WTC11 (cell line): Measurements from ENCODE around the gene ENC1. TPM values are rescaled to one million over a fixed set of nuclear protein-coding genes. Genes with fewer than 3 reads are reported as not detected.

Experiments
- ATAC-seq: fragments of 200-7000 bp; cut with Tn5 transposase; 2 replicates; pipeline ENCODE4 v1.10.0; 2021; ENCODE audit warnings: mild to moderate bottlenecking, moderate library complexity
- CTCF ChIA-PET: fragments of 300-600 bp; sonication (Branson Sonifier 250); formaldehyde crosslinking; loops from one replicate; lab custom pipeline; 2021; ENCODE audit warnings: antibody characterized with exemption; lab: Charles Lee
- POLR2A ChIA-PET: fragments of 350-600 bp; sonication (Branson Sonifier 250); formaldehyde crosslinking; loops from one replicate; lab custom pipeline; 2021; ENCODE audit warnings: antibody characterized with exemption; lab: Charles Lee
- DNase-seq: peaks from one replicate; pipeline ENCODE4 v3.0.0; 2021; ENCODE audit warnings: low spot score
- H3K27ac Mint-ChIP-seq: 2 replicates; pipeline ENCODE4 v1.8.0; 2021; ENCODE audit warnings: mixed read lengths
- H3K27me3 Mint-ChIP-seq: 2 replicates; pipeline ENCODE4 v1.8.0; 2021; ENCODE audit warnings: low read depth, mild to moderate bottlenecking, moderate library complexity, mixed read lengths
- H3K36me3 Mint-ChIP-seq: 2 replicates; pipeline ENCODE4 v1.8.0; 2021; ENCODE audit warnings: mixed read lengths
- H3K4me1 Mint-ChIP-seq: 2 replicates; pipeline ENCODE4 v1.8.0; 2022; ENCODE audit warnings: mixed read lengths
- H3K4me3 Mint-ChIP-seq: 2 replicates; pipeline ENCODE4 v1.8.0; 2021; ENCODE audit warnings: mild to moderate bottlenecking, moderate library complexity, mixed read lengths
- H3K9me3 Mint-ChIP-seq: 2 replicates; pipeline ENCODE4 v1.8.0; 2021; ENCODE audit warnings: mixed read lengths
- ATF1 ChIP-seq: sonication (generic); formaldehyde crosslinking; IDR thresholded peaks from 2 replicates; pipeline ENCODE4 v1.8.1; 2023; ENCODE audit warnings: mild to moderate bottlenecking, moderate library complexity, missing genetic modification reagents
- FOXK1 ChIP-seq: sonication (generic); formaldehyde crosslinking; IDR thresholded peaks from 2 replicates; pipeline ENCODE4 v1.8.0; 2022; ENCODE audit warnings: mild to moderate bottlenecking, moderate library complexity, missing genetic modification reagents
- FOXP4 ChIP-seq: sonication (generic); formaldehyde crosslinking; IDR thresholded peaks from 2 replicates; pipeline ENCODE4 v1.8.0; 2022; ENCODE audit warnings: mild to moderate bottlenecking, missing genetic modification reagents
- HMGXB4 ChIP-seq: sonication (generic); formaldehyde crosslinking; IDR thresholded peaks from 2 replicates; pipeline ENCODE4 v1.8.1; 2023; ENCODE audit warnings: mild to moderate bottlenecking, moderate library complexity, missing genetic modification reagents
- KAT7 ChIP-seq: sonication (generic); formaldehyde crosslinking; IDR thresholded peaks from 2 replicates; pipeline ENCODE4 v1.8.1; 2023; ENCODE audit warnings: missing genetic modification reagents, mild to moderate bottlenecking, borderline replicate concordance
- MLX ChIP-seq: sonication (generic); formaldehyde crosslinking; IDR thresholded peaks from 2 replicates; pipeline ENCODE4 v1.8.1; 2023; ENCODE audit warnings: mild to moderate bottlenecking, missing genetic modification reagents, moderate library complexity
- MXD4 ChIP-seq: fragments of 250-450 bp; sonication (Bioruptor Pico); IDR thresholded peaks from 2 replicates; pipeline ENCODE4 v1.8.0; 2021; ENCODE audit warnings: mild to moderate bottlenecking, moderate library complexity, borderline replicate concordance
- OVOL2 ChIP-seq: fragments of 250-450 bp; sonication (Bioruptor Pico); IDR thresholded peaks from 2 replicates; pipeline ENCODE4 v1.9.0; 2021; ENCODE audit warnings: mild to moderate bottlenecking, borderline replicate concordance
- PRRX2 ChIP-seq: fragments of 250-450 bp; sonication (Bioruptor Pico); IDR thresholded peaks from 2 replicates; pipeline ENCODE4 v1.8.0; 2021; ENCODE audit warnings: mild to moderate bottlenecking
- RORB ChIP-seq: fragments of 250-450 bp; sonication (Bioruptor Pico); IDR thresholded peaks from 2 replicates; pipeline ENCODE4 v1.9.0; 2021; ENCODE audit warnings: mild to moderate bottlenecking
- STAT6 ChIP-seq: sonication (generic); formaldehyde crosslinking; conservative IDR thresholded peaks from 2 replicates; pipeline ENCODE4 v1.8.1; 2023; ENCODE audit warnings: mild to moderate bottlenecking, low read depth, missing genetic modification reagents, moderate library complexity
- USF2 ChIP-seq: sonication (generic); formaldehyde crosslinking; IDR thresholded peaks from 2 replicates; pipeline ENCODE4 v1.8.1; 2023; ENCODE audit warnings: mild to moderate bottlenecking, missing genetic modification reagents, moderate library complexity
- ZNF219 ChIP-seq: sonication (generic); formaldehyde crosslinking; IDR thresholded peaks from 2 replicates; pipeline ENCODE4 v1.8.0; 2023; ENCODE audit warnings: missing genetic modification reagents, mild to moderate bottlenecking, borderline replicate concordance
- ZNF263 ChIP-seq: sonication (generic); formaldehyde crosslinking; IDR thresholded peaks from 2 replicates; pipeline ENCODE4 v1.8.1; 2022; ENCODE audit warnings: low read depth, mild to moderate bottlenecking, moderate library complexity, missing genetic modification reagents
- total RNA-seq: library from RNA; stranded (reverse); gene quantifications from 3 replicates; pipeline ENCODE4 v1.2.3, GENCODE V29; 2021
- TF ChIP-seq, protein P1 (sequence below): sonication (generic); formaldehyde crosslinking; IDR thresholded peaks from 2 replicates; pipeline ENCODE4 v1.8.0; 2023; ENCODE audit warnings: mild to moderate bottlenecking, missing genetic modification reagents
- TF ChIP-seq, protein P2 (sequence below): fragments of 250-450 bp; sonication (Bioruptor Pico); IDR thresholded peaks from 2 replicates; pipeline ENCODE4 v2.1.2; 2022; ENCODE audit warnings: mild to moderate bottlenecking, moderate library complexity
- TF ChIP-seq, protein P3 (sequence below): sonication (generic); formaldehyde crosslinking; IDR thresholded peaks from 2 replicates; pipeline ENCODE4 v1.8.0; 2022; ENCODE audit warnings: mild to moderate bottlenecking, missing genetic modification reagents
- TF ChIP-seq, protein P4 (sequence below): fragments of 250-450 bp; sonication (Bioruptor Pico); IDR thresholded peaks from 2 replicates; pipeline ENCODE4 v1.8.0; 2021; ENCODE audit warnings: mild to moderate bottlenecking

Gene ENC1
- total RNA-seq, 1 experiment from 2014 or later, result 18.3 TPM

DNA sequence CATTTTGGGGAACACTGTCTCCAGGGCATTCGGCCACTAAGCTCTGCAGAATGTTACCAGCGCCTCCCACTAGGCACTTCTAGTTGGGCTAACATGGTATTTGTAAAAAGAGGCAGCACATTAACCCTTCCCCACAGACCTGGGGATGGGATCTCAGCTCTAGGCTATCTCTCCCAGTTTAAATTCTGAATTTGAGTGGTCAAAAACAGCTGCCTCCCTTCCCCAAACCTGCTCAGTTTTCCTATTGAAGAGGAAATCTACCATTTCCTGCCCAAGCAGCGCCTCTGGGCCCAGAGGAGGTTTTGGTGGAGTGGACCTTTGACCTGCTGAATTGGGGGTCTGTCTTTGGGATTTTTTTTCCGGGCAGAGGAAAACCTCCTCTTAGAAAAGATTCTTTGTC lies 53.2 kb downstream of the ENC1 start (continued):
- TF ChIP-seq HMGXB4 (CRISPR knock-in tag), result no peak
- TF ChIP-seq, protein P1, sequence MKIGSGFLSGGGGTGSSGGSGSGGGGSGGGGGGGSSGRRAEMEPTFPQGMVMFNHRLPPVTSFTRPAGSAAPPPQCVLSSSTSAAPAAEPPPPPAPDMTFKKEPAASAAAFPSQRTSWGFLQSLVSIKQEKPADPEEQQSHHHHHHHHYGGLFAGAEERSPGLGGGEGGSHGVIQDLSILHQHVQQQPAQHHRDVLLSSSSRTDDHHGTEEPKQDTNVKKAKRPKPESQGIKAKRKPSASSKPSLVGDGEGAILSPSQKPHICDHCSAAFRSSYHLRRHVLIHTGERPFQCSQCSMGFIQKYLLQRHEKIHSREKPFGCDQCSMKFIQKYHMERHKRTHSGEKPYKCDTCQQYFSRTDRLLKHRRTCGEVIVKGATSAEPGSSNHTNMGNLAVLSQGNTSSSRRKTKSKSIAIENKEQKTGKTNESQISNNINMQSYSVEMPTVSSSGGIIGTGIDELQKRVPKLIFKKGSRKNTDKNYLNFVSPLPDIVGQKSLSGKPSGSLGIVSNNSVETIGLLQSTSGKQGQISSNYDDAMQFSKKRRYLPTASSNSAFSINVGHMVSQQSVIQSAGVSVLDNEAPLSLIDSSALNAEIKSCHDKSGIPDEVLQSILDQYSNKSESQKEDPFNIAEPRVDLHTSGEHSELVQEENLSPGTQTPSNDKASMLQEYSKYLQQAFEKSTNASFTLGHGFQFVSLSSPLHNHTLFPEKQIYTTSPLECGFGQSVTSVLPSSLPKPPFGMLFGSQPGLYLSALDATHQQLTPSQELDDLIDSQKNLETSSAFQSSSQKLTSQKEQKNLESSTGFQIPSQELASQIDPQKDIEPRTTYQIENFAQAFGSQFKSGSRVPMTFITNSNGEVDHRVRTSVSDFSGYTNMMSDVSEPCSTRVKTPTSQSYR (CRISPR knock-in tag), result no peak

- DNase-seq (no peak), ATAC-seq (no peak)
- no peak for TF ChIP-seq FOXK1 (CRISPR knock-in tag)
- TF ChIP-seq, protein P2, sequence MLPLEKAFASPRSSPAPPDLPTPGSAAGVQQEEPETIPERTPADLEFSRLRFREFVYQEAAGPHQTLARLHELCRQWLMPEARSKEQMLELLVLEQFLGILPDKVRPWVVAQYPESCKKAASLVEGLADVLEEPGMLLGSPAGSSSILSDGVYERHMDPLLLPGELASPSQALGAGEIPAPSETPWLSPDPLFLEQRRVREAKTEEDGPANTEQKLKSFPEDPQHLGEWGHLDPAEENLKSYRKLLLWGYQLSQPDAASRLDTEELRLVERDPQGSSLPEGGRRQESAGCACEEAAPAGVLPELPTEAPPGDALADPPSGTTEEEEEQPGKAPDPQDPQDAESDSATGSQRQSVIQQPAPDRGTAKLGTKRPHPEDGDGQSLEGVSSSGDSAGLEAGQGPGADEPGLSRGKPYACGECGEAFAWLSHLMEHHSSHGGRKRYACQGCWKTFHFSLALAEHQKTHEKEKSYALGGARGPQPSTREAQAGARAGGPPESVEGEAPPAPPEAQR (CRISPR knock-in tag), result no peak
- Mint-ChIP-seq H3K4me1 (peaks cover 69% of the 10 kb centered on the region), H3K4me3 (no peak overlapping the region), H3K27ac (peak overlapping the region; percentile 52), H3K27me3 (no peaks in the 10 kb centered on the region; the same call in 1 of the 2 replicates), H3K36me3 (no peaks in the 10 kb centered on the region), H3K9me3 (no peaks in the 10 kb centered on the region)
- POLR2A ChIA-PET, result no interaction called here
- CTCF ChIA-PET, result interaction anchor here (1.3 kb wide), 1 partner anchor 9 kb away, joined by 3 read pairs; no protein-coding TSS in a partner anchor
Observed at GRCh38 chr5:74586856-74587255, 53.7 kb downstream of the ENC1 start.

GRCh38 chr5:74582853-74583252 lies 57.7 kb downstream of the ENC1 start:
- ATAC-seq (no peak), DNase-seq (no peak)
- H3K9me3 Mint-ChIP-seq, result no peaks in the 10 kb centered on the region
- H3K4me1 Mint-ChIP-seq, result peaks cover 33% of the 10 kb centered on the region
- H3K27me3 Mint-ChIP-seq, result no peaks in the 10 kb centered on the region
- POLR2A ChIA-PET, result no interaction called here
- no peak overlapping the region for H3K4me3 Mint-ChIP-seq
- CTCF ChIA-PET, result no interaction called here
- no peak overlapping the region for H3K27ac Mint-ChIP-seq
- H3K36me3 Mint-ChIP-seq, result no peaks in the 10 kb centered on the region
- TF ChIP-seq KAT7 (CRISPR knock-in tag) (no peak), MXD4 (CRISPR knock-in tag) (no peak), RORB (CRISPR knock-in tag) (no peak), ZNF219 (CRISPR knock-in tag) (no peak), ZNF263 (CRISPR knock-in tag) (no peak), ATF1 (CRISPR knock-in tag) (no peak), PRRX2 (CRISPR knock-in tag) (no peak), OVOL2 (no peak), STAT6 (CRISPR knock-in tag) (no peak), MLX (CRISPR knock-in tag) (no peak), USF2 (CRISPR knock-in tag) (no peak), FOXP4 (CRISPR knock-in tag) (no peak)
- TF ChIP-seq, protein P3, sequence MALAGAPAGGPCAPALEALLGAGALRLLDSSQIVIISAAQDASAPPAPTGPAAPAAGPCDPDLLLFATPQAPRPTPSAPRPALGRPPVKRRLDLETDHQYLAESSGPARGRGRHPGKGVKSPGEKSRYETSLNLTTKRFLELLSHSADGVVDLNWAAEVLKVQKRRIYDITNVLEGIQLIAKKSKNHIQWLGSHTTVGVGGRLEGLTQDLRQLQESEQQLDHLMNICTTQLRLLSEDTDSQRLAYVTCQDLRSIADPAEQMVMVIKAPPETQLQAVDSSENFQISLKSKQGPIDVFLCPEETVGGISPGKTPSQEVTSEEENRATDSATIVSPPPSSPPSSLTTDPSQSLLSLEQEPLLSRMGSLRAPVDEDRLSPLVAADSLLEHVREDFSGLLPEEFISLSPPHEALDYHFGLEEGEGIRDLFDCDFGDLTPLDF, result no peak
- TF ChIP-seq, protein P4, sequence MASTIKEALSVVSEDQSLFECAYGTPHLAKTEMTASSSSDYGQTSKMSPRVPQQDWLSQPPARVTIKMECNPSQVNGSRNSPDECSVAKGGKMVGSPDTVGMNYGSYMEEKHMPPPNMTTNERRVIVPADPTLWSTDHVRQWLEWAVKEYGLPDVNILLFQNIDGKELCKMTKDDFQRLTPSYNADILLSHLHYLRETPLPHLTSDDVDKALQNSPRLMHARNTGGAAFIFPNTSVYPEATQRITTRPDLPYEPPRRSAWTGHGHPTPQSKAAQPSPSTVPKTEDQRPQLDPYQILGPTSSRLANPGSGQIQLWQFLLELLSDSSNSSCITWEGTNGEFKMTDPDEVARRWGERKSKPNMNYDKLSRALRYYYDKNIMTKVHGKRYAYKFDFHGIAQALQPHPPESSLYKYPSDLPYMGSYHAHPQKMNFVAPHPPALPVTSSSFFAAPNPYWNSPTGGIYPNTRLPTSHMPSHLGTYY (CRISPR knock-in tag), result no peak
